Mesodermal cell (in vitro differentiated cells): ENCODE data around the gene S1PR4.
A peak's percentile ranks its signal among the peaks of the same experiment; 100 is the strongest.
"Not testable (repeated sequence)": the region's sequence is repeated elsewhere in the genome, so short reads cannot be mapped to it uniquely, and the experiment has no call there.

Source experiments
- H3K27ac ChIP-seq: 2 replicates; pipeline ENCODE4 v1.7.0; 2013; ENCODE audit warnings: mild to moderate bottlenecking, low read depth, low read length, moderate library complexity; ENCODE audit not compliant: severe bottlenecking
- H3K36me3 ChIP-seq: 2 replicates; pipeline ENCODE4 v1.7.1; 2013; ENCODE audit warnings: mild to moderate bottlenecking, low read length, moderate library complexity; ENCODE audit not compliant: control insufficient read depth, insufficient read depth
- H3K4me1 ChIP-seq: one replicate; pipeline ENCODE4 v1.7.1; 2013; ENCODE audit warnings: mild to moderate bottlenecking, low read length; ENCODE audit not compliant: insufficient read depth, control insufficient read depth, poor library complexity, severe bottlenecking
- H3K4me3 ChIP-seq: 2 replicates; pipeline ENCODE4 v1.7.0; 2013; ENCODE audit warnings: low read length, control low read depth, mild to moderate bottlenecking; ENCODE audit not compliant: insufficient read depth, poor library complexity, severe bottlenecking; ENCODE audit errors: extremely low read depth
- H3K9me3 ChIP-seq: 2 replicates; pipeline ENCODE4 v1.7.1; 2013; ENCODE audit warnings: mild to moderate bottlenecking, low read length, moderate library complexity; ENCODE audit not compliant: control insufficient read depth
- WGBS, 2 experiments: methylation state at CpG; one replicate each; pipeline ENCODE4 v1.1.5; 2013; ENCODE audit warnings: missing lambda C conversion rate in 2 of 2; ENCODE audit not compliant: insufficient coverage in 2 of 2; 5-methylcytosine and 5-hydroxymethylcytosine counted together

Gene S1PR4

GRCh38 chr19:3210347-3211017 is 31.9 kb downstream of the S1PR4 start:
- H3K4me1 ChIP-seq, result peaks cover 2% of the 10 kb centered on the region
- WGBS, 2 experiments, result 43 to 56% methylated on average over 17 to 20 of the region's 20 CpGs
- H3K9me3 ChIP-seq, result no peaks in the 10 kb centered on the region
- H3K36me3 ChIP-seq, result peaks cover 25% of the 10 kb centered on the region
- H3K27ac ChIP-seq, result no peak overlapping the region
- H3K4me3 ChIP-seq, result no peak overlapping the region

DNA sequence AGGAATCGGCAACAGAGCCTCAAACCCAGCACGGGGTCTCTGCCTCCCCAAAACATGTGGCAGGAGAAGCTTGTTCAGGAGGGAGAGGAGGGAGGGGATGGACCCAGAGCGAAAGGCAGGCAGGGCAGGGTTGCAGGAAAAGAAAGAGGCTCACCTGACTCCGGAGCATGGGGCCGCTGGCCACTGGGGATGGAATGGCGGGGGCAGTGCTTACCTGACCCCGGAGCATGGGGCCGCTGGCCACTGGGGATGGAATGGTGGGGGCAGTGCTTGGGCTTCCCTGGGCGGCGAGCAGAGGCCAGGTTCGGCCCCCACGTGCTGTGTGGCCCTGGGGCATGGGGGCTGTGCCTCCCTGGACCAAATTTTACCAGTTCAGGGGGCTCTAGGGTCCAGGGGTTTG is 32.6 kb downstream of the S1PR4 start:
- peaks cover 2% of the 10 kb centered on the region for H3K4me1 ChIP-seq
- 80 to 81% methylated on average over 9 to 10 of the region's 12 CpGs for WGBS, 2 experiments
- no peaks in the 10 kb centered on the region for H3K9me3 ChIP-seq
- H3K36me3 ChIP-seq, result peaks cover 21% of the 10 kb centered on the region
- no peak overlapping the region for H3K4me3 ChIP-seq
- no peak overlapping the region for H3K27ac ChIP-seq

DNA sequence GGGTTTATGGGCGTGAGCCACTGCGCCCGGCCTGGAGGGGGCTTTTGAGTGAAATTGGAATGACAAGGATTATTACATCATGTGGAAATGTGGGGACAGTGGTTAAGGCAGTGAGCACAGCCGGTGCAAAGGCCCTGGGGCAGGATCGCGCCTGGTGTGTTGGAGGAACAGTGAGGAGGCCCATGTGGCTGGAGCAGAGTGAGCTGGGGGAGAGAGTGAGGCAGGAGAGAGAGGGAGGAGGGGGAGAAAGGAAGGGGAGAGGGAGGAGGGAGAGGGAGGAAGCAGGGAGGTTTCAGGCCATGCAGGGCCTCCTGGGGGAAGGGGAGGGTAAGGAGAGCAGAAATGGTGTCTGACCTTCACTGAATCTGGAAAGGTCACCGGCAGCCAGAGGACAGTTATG is 34.6 kb downstream of the S1PR4 start:
- Histone ChIP-seq H3K4me1 (no peaks in the 10 kb centered on the region), H3K4me3 (no peak overlapping the region), H3K27ac (no peak overlapping the region), H3K9me3 (no peaks in the 10 kb centered on the region), H3K36me3 (peaks cover 3% of the 10 kb centered on the region)
- 96 to 98% methylated on average over 5 to 7 of the region's 7 CpGs for WGBS, 2 experiments

DNA sequence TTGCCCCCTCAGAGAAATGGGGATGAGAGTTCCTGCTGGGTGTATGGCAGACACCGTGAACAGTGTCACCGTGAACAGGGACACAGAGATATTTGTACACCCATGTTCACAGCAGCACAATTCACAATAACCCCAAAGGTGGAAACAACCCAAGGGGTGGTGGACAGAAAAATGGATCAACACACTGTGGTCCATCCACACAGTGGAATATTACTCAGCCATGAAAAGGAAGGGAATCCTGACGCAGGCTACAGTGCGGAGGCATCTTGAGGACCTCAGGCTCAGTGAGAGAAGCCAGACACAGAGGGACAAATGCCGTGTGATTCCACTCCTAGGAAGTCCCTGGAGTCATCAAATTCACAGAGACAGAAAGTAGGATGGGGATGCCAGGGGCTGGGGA is 38.3 kb downstream of the S1PR4 start:
- no peaks in the 10 kb centered on the region for H3K9me3 ChIP-seq
- H3K36me3 ChIP-seq, result no peaks in the 10 kb centered on the region
- H3K27ac ChIP-seq, result no peak overlapping the region
- H3K4me3 ChIP-seq, result no peak overlapping the region
- 89 to 96% methylated on average over 3 to 5 of the region's 5 CpGs for whole genome bisulfite sequencing, 2 experiments
- H3K4me1 ChIP-seq, result no peaks in the 10 kb centered on the region

GRCh38 chr19:3220576-3220975 is 42.0 kb downstream of the S1PR4 start:
- Histone ChIP-seq H3K27ac (no peak overlapping the region), H3K4me1 (no peaks in the 10 kb centered on the region), H3K4me3 (no peak overlapping the region), H3K36me3 (no peaks in the 10 kb centered on the region), H3K9me3 (no peaks in the 10 kb centered on the region)
- 80 to 81% methylated on average over 9 to 11 of the region's 12 CpGs for WGBS, 2 experiments

GRCh38 chr19:3221576-3221975 is 43.0 kb downstream of the S1PR4 start:
- not testable (repeated sequence) for H3K4me3 ChIP-seq, H3K27ac ChIP-seq, H3K36me3 ChIP-seq, H3K4me1 ChIP-seq, H3K9me3 ChIP-seq
- WGBS, 2 experiments, result 93 to 98% methylated on average over 5 of the region's 5 CpGs

DNA sequence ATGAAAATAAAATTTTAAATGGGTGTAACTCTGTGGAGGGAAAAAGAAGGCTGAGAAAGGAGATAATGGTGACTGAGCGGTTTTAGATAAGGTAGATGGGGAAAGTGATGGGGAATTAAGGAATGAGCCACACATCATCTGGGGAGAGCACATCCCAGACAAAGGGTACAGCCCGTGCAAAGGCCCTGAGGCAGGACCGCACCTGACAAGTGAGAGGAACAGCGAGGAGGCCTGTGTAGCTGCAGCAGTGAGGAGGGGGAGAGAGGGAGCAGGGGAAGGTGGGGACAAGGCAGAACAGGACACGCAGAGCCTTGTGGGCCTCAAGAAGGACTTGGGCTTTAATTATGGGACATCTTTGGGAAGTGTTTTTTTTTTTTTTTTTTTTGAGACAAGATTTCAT is 44.1 kb downstream of the S1PR4 start:
- Histone ChIP-seq H3K9me3 (no peaks in the 10 kb centered on the region), H3K4me3 (no peak overlapping the region), H3K4me1 (no peaks in the 10 kb centered on the region), H3K36me3 (no peaks in the 10 kb centered on the region), H3K27ac (no peak overlapping the region)
- 81 to 85% methylated on average over 5 of the region's 5 CpGs for WGBS, 2 experiments

DNA sequence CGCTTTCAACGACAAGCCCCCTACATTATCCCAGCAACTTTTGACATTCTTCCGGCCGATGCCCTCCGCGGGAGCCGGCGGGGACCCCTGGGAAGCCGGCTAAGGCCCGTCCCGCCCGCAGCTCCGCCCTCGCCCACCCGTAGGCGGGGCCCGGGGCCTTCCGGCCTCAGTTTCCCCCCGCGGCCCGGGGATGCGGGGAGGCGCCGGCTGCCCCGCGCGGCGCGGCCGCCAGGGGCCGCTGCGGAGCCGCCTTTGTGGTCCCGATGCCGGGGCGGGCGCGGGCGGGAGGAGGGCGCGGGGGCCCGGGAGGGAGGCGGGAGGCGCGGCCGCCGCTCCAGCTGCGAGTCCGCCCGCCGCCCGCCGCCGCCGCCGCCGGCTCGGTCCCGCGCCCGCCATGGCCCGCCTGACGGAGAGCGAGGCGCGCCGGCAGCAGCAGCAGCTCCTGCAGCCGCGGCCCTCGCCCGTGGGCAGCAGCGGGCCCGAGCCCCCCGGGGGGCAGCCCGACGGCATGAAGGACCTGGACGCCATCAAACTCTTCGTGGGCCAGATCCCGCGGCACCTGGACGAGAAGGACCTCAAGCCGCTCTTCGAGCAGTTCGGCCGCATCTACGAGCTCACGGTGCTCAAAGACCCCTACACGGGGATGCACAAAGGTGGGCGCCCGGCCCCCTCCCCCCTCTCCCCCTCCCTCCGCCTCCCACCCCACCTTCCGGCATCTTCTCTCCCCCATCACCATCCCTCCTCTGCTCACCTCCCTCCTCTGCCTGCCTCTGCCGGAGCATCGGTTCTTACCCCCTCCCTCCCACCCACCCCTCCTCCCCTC is 46.0 kb downstream of the S1PR4 start, which contains the start of gene CELF5:
CELF5 (plus strand) TSS at position 316 of the 823 bp plus-strand sequence; CDS start at position 395, 79 bp downstream.
- H3K27ac ChIP-seq, result no peak within 1 kb of the TSS
- WGBS, 2 experiments, result 0 to 3% methylated on average over 47 to 54 of the region's 94 CpGs
- H3K36me3 ChIP-seq, result no peaks in the 10 kb centered on the region
- H3K4me3 ChIP-seq, result peak within 1 kb of the TSS; percentile 21
- no peaks in the 10 kb centered on the region for H3K9me3 ChIP-seq
- no peaks in the 10 kb centered on the region for H3K4me1 ChIP-seq

GRCh38 chr19:3225169-3225485 is 46.6 kb downstream of the S1PR4 start:
- Histone ChIP-seq H3K9me3 (no peaks in the 10 kb centered on the region), H3K4me3 (no peak overlapping the region), H3K4me1 (no peaks in the 10 kb centered on the region), H3K36me3 (no peaks in the 10 kb centered on the region), H3K27ac (no peak overlapping the region)
- 0% methylated on average over 1 to 5 of the region's 9 CpGs for WGBS, 2 experiments

GRCh38 chr19:3225677-3226093 is 47.1 kb downstream of the S1PR4 start:
- no peaks in the 10 kb centered on the region for H3K9me3 ChIP-seq
- H3K36me3 ChIP-seq, result no peaks in the 10 kb centered on the region
- 26 to 49% methylated on average over 7 to 9 of the region's 16 CpGs for WGBS, 2 experiments
- no peak overlapping the region for H3K27ac ChIP-seq
- H3K4me1 ChIP-seq, result no peaks in the 10 kb centered on the region
- no peak overlapping the region for H3K4me3 ChIP-seq

DNA sequence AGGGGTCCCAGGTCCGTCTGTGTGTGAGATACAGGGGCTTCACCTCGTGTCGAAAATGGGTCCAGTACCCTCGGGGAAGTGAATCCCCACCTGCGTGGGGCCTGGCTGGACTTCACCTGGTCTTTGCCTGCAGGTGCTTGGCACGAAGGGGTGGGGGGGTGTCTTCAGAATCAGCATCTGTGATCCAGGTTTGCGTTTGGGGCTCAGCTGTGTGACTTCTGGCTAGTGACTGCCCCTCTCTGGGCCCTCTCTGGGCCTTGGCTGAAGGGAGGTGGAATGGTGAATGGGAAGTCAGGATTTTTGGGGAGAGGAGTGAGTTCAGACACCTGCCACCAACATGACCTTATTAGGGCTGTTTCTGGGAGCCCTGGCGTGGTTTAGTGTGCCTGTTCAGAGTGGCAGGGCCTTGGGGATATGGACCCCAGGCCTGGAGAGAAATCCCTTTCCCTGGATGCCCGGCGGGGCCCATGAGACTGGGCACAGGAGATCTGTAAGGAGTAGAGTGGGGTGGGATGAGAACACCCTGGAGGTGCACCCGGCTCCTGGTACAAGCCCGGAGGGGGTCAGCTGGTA is 48.6 kb downstream of the S1PR4 start:
- Histone ChIP-seq H3K36me3 (no peaks in the 10 kb centered on the region), H3K27ac (no peak overlapping the region), H3K9me3 (no peaks in the 10 kb centered on the region), H3K4me1 (no peaks in the 10 kb centered on the region), H3K4me3 (no peak overlapping the region)
- WGBS, 2 experiments, result 83 to 88% methylated on average over 9 to 11 of the region's 12 CpGs
